Ascending aorta (tissue), 2 donors: ENCODE results near the gene CMIP. TPM values are rescaled to one million over a fixed set of nuclear protein-coding genes. Genes with fewer than 3 reads are reported as not detected.
A peak's percentile ranks its signal among the peaks of the same experiment; 100 is the strongest.

Experiments
- DNase-seq, 2 donors: peaks; one replicate each; pipeline ENCODE4 v3.0.0-alpha.2; 2019; ENCODE audit warnings: low spot score in 2 of 2
- H3K27ac ChIP-seq, 2 donors: fragments of 200-600 bp; sonication (generic); one replicate each; pipeline ENCODE4 v1.5.1; 2016 to 2017; ENCODE audit warnings: mild to moderate bottlenecking in 1 of 2
- H3K27me3 ChIP-seq: fragments of 200-600 bp; sonication (generic); one replicate; pipeline ENCODE4 v1.5.1; 2017
- H3K36me3 ChIP-seq, 2 donors: fragments of 200-600 bp; sonication (generic); one replicate each; pipeline ENCODE4 v1.5.1; 2016
- H3K4me1 ChIP-seq, 2 donors: fragments of 200-600 bp; sonication (generic); one replicate each; pipeline ENCODE4 v1.5.1; 2016 to 2017; ENCODE audit warnings: mild to moderate bottlenecking in 1 of 2
- H3K4me3 ChIP-seq, 2 donors: fragments of 200-600 bp; sonication (generic); one replicate each; pipeline ENCODE4 v1.5.1; 2016 to 2017; ENCODE audit warnings: mild to moderate bottlenecking in 1 of 2
- H3K9me3 ChIP-seq, 2 donors: fragments of 200-600 bp; sonication (generic); one replicate each; pipeline ENCODE4 v1.5.1; 2016
- CTCF ChIP-seq, 3 experiments: fragments of 200-600 bp in 2 of 3; fragments of 450-650 bp in 1 of 3; sonication (generic) in 2 of 3; IDR thresholded peaks; one replicate each; pipeline ENCODE4 v1.5.1; 2016 to 2019; ENCODE audit warnings: antibody characterized with exemption in 3 of 3, mild to moderate bottlenecking in 1 of 3, moderate library complexity in 1 of 3
- intact Hi-C: fragments of 100-400 bp; cut with DNase I; formaldehyde crosslinking; loops from one replicate; pipeline ENCODE4 v1.15.1; 2023
- total RNA-seq: library from RNA; depleted of rRNA; stranded (reverse); fragments of >200 nt; gene quantifications from one replicate; pipeline ENCODE4 v1.1.0, GENCODE V29; 2016

CMIP gene
- total RNA-seq, 1 donor from 2014 or later = 110 TPM

GRCh38 chr16:81445966-81446906 lies 1.6 kb downstream of the CMIP start:
- TF ChIP-seq CTCF (IDR thresholded peaks at IDR 0.05) = no peak
- H3K27ac ChIP-seq = peak overlapping the region; percentile 16 to 61
- intact Hi-C loops = loop anchor here (5.0 to 10.0 kb wide), 3 partner anchors 166 to 511 kb away; partner anchors contain the start of genes CENPN and CMC2
- peaks cover 0 to 4% of the 10 kb centered on the region in 2 donors for H3K4me1 ChIP-seq
- H3K36me3 ChIP-seq = no peaks in the 10 kb centered on the region
- H3K27me3 ChIP-seq = no peaks in the 10 kb centered on the region
- no peak for DNase-seq
- peak overlapping the region; percentile 58 to 66 for H3K4me3 ChIP-seq
- no peaks in the 10 kb centered on the region for H3K9me3 ChIP-seq

- Histone ChIP-seq H3K9me3 (no peaks in the 10 kb centered on the region), H3K4me1 (peaks cover 0 to 4% of the 10 kb centered on the region in 2 donors), H3K4me3 (peak overlapping the region; percentile 27 to 66), H3K27ac (peak overlapping the region; percentile 33 to 40), H3K36me3 (no peaks in the 10 kb centered on the region), H3K27me3 (no peaks in the 10 kb centered on the region)
- TF ChIP-seq CTCF (IDR thresholded peaks at IDR 0.05) = no peak
- no peak for DNase-seq
- intact Hi-C loops = loop anchor here (5.0 to 10.0 kb wide), 3 partner anchors 165 to 512 kb away; partner anchors contain the start of genes CENPN and CMC2
These were observed 2.3 kb downstream of the CMIP start for GRCh38 chr16:81446907-81447268.

GRCh38 chr16:81447383-81448101 lies 2.9 kb downstream of the CMIP start:
- no peaks in the 10 kb centered on the region for H3K36me3 ChIP-seq
- H3K4me3 ChIP-seq = peak overlapping the region; percentile 27 to 66
- TF ChIP-seq CTCF (IDR thresholded peaks at IDR 0.05) = no peak
- DNase-seq = no peak
- H3K4me1 ChIP-seq = peaks cover 0 to 4% of the 10 kb centered on the region in 2 donors
- intact Hi-C loops = loop anchor here (5.0 to 10.0 kb wide), 3 partner anchors 165 to 513 kb away; partner anchors contain the start of genes CENPN and CMC2
- no peaks in the 10 kb centered on the region for H3K27me3 ChIP-seq
- no peaks in the 10 kb centered on the region for H3K9me3 ChIP-seq
- H3K27ac ChIP-seq = peak overlapping the region; percentile 33 to 40

GRCh38 chr16:81448154-81449131 lies 3.8 kb downstream of the CMIP start:
- H3K4me3 ChIP-seq = no peak overlapping the region

More at GRCh38 chr16:81448154-81449131, 3.8 kb downstream of the CMIP start:
- H3K27ac ChIP-seq = no peak overlapping the region
- intact Hi-C loops = loop anchor here (5.0 to 10.0 kb wide), 3 partner anchors 164 to 514 kb away; partner anchors contain the start of genes CENPN and CMC2
- no peak for TF ChIP-seq CTCF (IDR thresholded peaks at IDR 0.05)
- H3K9me3 ChIP-seq = no peaks in the 10 kb centered on the region
- no peak for DNase-seq
- H3K27me3 ChIP-seq = no peaks in the 10 kb centered on the region
- H3K4me1 ChIP-seq = peaks cover 0 to 4% of the 10 kb centered on the region in 2 donors
- H3K36me3 ChIP-seq = no peaks in the 10 kb centered on the region
